G401.6 (cell line): ENCODE data around the gene FHIT.
A peak's percentile ranks its signal among the peaks of the same experiment; 100 is the strongest.

Experiments used
- FAIRE-seq: peaks from 2 replicates; lab custom pipeline; 2012; peaks lifted over from hg19 to GRCh38; lab: Jason Lieb, UNC

The FHIT gene

GRCh38 chr3:61169621-61170251, 81.5 kb downstream of the FHIT start:
- no peak for FAIRE-seq

GRCh38 chr3:61168286-61168685, 83.0 kb downstream of the FHIT start:
- FAIRE-seq: no peak

- FAIRE-seq: no peak
These were observed 88.3 kb downstream of the FHIT start for GRCh38 chr3:61162965-61163364.

- FAIRE-seq: no peak
These were observed 92.6 kb downstream of the FHIT start for GRCh38 chr3:61158667-61159066.

GRCh38 chr3:61158216-61158615, 93.0 kb downstream of the FHIT start:
- no peak for FAIRE-seq

- no peak for FAIRE-seq
These were observed 93.8 kb downstream of the FHIT start for GRCh38 chr3:61157414-61157813.

GRCh38 chr3:61155701-61156292, 95.5 kb downstream of the FHIT start:
- FAIRE-seq: no peak

GRCh38 chr3:61154457-61155198, 96.6 kb downstream of the FHIT start:
- no peak for FAIRE-seq

- FAIRE-seq: no peak
These were observed 99.2 kb downstream of the FHIT start for GRCh38 chr3:61152071-61152470.

- FAIRE-seq: peak; percentile 46
These were observed 102.0 kb downstream of the FHIT start for GRCh38 chr3:61149236-61149635.

- no peak for FAIRE-seq
These were observed 105.0 kb downstream of the FHIT start for GRCh38 chr3:61146010-61146890.

GRCh38 chr3:61141697-61142096, 109.6 kb downstream of the FHIT start:
- FAIRE-seq: no peak

GRCh38 chr3:61141227-61141626, 110.0 kb downstream of the FHIT start:
- no peak for FAIRE-seq

GRCh38 chr3:61139686-61140085, 111.6 kb downstream of the FHIT start:
- no peak for FAIRE-seq

- no peak for FAIRE-seq
These were observed 112.9 kb downstream of the FHIT start for GRCh38 chr3:61138401-61138800.

- FAIRE-seq: no peak
These were observed 115.1 kb downstream of the FHIT start for GRCh38 chr3:61136191-61136590.

GRCh38 chr3:61134532-61134931, 116.7 kb downstream of the FHIT start:
- no peak for FAIRE-seq

- no peak for FAIRE-seq
These were observed 119.2 kb downstream of the FHIT start for GRCh38 chr3:61132062-61132461.

GRCh38 chr3:61118830-61119229, 132.4 kb downstream of the FHIT start:
- FAIRE-seq: no peak

GRCh38 chr3:61117045-61117898, 134.0 kb downstream of the FHIT start:
- no peak for FAIRE-seq

GRCh38 chr3:61114316-61114953, 136.8 kb downstream of the FHIT start:
- FAIRE-seq: no peak
